Posterior vena cava (tissue), 2 donors: ENCODE measurements around the gene DNAH6. TPM values are rescaled to one million over a fixed set of nuclear protein-coding genes. Genes with fewer than 3 reads are reported as not detected.
"Not testable (repeated sequence)": the region's sequence is repeated elsewhere in the genome, so short reads cannot be mapped to it uniquely, and the experiment has no call there.

Source experiments
- DNase-seq: peaks from one replicate; pipeline ENCODE4 v3.0.0-alpha.2; 2020; ENCODE audit warnings: low spot score
- intact Hi-C, 2 donors: fragments of 100-400 bp; cut with DNase I; formaldehyde crosslinking; loops; one replicate each; pipeline versions ENCODE4 v1.14.1 to v1.14.2; 2022 to 2023
- total RNA-seq, 2 donors: library from RNA; stranded (reverse); fragmentation: NEBNext Ultra II Directional; extraction: Animal tissue kit (Norgen Biotek cat#: 25700); gene quantifications; one replicate each; pipeline ENCODE4 v1.2.1, GENCODE V29; 2021
- donor health status: DM: yes; HTN: yes; CAD: no.
- donor health status: DM: yes; HTN: yes; CAD: no.

DNAH6 gene
- total RNA-seq, 2 donors from 2014 or later: 0.24 to 0.46 TPM

GRCh38 chr2:84494070-84494469, 22.2 kb upstream of the DNAH6 start:
- intact Hi-C loops: loop anchor here in 1 of 2 donors (10.0 kb wide), 1 partner anchor 391 kb away; the partner anchor contains the start of gene TRABD2A

DNA sequence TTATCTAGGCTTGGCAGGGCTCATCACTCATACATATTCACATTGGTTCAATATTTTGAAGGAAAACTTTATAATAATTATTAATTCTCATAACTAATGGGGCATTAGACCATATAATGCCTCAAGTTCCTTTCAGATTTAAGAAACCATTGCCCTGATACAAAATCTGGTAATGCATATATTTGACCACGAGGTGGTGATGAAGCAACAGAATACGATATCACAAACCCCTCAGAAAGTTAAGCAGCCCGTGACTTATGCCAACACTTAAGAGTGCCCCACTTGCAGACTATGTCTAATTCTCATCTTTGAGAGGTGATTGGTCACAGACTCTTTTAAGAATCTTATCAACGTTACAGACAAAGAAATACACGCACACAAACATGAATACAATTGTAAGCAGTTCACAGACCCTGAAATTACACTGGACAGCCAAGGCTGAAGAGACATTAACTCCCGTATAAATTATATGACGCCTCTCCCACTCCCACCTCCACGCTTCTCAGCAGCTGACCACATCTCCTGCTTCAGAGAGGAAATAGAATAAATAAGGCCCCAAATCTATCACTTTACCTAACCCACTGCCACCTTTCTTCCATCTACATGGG, 20.7 kb upstream of the DNAH6 start:
- no peak for DNase-seq
- intact Hi-C loops: loop anchor here in 1 of 2 donors (10.0 kb wide), 1 partner anchor 389 kb away; the partner anchor contains the start of gene TRABD2A

More at GRCh38 chr2:84494070-84494469, 22.2 kb upstream of the DNAH6 start:
- DNase-seq: no peak

DNA sequence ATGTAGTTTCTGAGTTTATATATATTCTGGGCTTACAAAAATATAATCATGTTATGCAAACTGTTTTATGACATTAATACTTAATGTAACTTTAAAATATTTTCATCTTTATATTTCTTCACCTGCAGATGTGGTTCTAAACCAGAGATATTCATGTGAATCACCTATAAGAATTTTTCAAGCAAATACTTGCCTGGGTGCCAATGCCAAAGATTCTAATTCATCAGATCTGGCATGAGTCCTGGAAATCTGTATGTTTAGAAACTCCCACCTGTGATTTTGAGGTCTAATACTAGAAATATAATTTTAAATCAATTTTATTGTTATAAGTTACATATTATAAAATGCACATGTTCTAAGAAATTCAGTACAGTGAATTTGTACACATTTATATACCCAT, 19.9 kb upstream of the DNAH6 start:
- intact Hi-C loops: loop anchor here in 1 of 2 donors (10.0 kb wide), 1 partner anchor 388 kb away; the partner anchor contains the start of gene TRABD2A

GRCh38 chr2:84497285-84497684, 19.0 kb upstream of the DNAH6 start:
- intact Hi-C loops: loop anchor here in 1 of 2 donors (10.0 kb wide), 1 partner anchor 388 kb away; the partner anchor contains the start of gene TRABD2A
- DNase-seq: no peak

More for the DNA sequence above, 19.9 kb upstream of the DNAH6 start:
- DNase-seq: no peak

- intact Hi-C loops: loop anchor here in 1 of 2 donors (10.0 kb wide), 1 partner anchor 387 kb away; the partner anchor contains the start of gene TRABD2A
- no peak for DNase-seq
These were observed 18.0 kb upstream of the DNAH6 start for GRCh38 chr2:84498150-84498799.

GRCh38 chr2:84511024-84511423, 5.3 kb upstream of the DNAH6 start:
- not testable (repeated sequence) for DNase-seq

GRCh38 chr2:84515788-84516187, 510 bp upstream of the DNAH6 start:
- intact Hi-C loops: no loop called here
- no peak for DNase-seq

More at GRCh38 chr2:84511024-84511423, 5.3 kb upstream of the DNAH6 start:
- intact Hi-C loops: not testable (repeated sequence)

- intact Hi-C loops: no loop called here
- no peak for DNase-seq
These were observed 3.1 kb downstream of the DNAH6 start for GRCh38 chr2:84519332-84519957.

GRCh38 chr2:84526562-84526961, 10.3 kb downstream of the DNAH6 start:
- DNase-seq: no peak
- intact Hi-C loops: no loop called here

GRCh38 chr2:84527137-84528129, 11.1 kb downstream of the DNAH6 start:
- no peak for DNase-seq
- intact Hi-C loops: no loop called here

DNA sequence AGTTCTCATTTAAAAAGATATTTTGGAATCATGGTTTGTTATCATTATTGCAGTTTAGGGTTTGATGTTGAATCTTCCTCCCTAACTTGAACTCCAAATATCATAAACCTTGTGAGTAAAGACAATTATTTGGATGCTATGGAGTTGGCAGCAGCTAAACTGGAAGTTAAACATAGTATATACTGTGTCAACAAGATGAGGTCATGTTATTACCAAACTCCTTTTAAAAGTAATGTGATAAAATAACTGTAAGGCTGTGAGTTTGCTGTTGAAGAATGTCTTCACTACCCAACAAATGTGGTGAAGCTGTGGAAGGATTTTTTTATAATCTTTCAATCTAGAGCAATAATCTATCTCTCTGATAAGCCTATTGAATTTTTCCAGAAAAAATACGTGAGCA, 16.0 kb downstream of the DNAH6 start:
- DNase-seq: no peak
- intact Hi-C loops: no loop called here

DNA sequence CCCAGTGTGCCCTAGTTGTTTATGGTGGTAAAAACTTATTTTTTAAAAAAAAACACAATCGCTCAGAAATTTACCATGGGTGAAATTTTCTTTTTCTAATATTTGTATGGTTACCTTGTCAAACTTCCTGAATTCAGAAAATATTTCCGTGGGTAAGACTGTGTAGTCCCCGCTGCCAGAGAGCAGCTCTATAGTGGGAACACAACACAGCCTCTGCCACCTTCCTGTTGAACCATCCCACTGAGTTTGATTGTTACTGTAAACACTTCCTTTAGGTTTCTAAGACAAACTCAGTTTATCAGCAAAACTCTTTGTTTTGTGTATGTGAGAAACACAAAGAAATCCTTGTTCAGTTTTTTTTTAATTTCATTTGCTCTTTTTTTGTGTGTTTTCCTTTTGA, 17.9 kb downstream of the DNAH6 start:
- intact Hi-C loops: no loop called here
- DNase-seq: no peak

DNA sequence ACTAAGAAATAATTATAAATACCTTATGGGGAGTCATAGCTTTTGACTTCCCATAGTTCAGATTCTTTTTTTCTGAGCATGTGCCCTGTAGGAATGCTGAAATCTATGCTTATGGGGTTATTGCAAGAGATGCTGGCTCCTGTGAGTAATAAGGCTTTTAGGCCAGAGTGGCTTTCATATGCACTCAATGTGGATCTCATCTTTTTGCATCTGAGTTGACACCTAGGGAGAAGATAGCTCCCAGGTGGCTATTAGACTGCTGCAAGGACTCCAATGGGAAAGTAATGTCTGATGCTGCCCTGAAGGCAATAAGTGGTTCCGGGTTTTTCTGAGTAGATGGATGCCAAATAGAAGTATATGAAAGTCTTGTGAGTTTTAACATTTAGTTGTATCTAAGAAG, 21.0 kb downstream of the DNAH6 start:
- intact Hi-C loops: no loop called here
- no peak for DNase-seq

DNA sequence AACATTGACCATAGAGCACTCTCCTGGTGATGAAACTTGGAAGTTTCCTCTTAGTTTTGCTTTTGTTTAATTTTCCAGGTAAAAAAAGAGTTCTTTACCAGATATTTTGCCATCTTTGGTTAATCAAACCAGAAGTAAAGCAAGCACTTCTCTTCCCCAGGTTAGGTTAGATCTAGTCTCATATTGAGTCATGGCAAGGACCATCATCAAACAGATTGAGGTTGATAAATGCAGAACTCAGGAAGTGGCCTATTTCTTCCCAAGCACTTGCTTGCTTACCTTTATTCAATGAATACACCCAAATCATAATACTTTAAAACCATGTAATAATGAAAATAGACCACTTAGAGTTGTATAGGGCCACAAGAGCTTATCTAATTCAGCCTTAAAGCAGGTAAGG, 23.4 kb downstream of the DNAH6 start:
- DNase-seq: no peak
- intact Hi-C loops: no loop called here

GRCh38 chr2:84545005-84545404, 28.7 kb downstream of the DNAH6 start:
- DNase-seq: no peak
- intact Hi-C loops: no loop called here

DNA sequence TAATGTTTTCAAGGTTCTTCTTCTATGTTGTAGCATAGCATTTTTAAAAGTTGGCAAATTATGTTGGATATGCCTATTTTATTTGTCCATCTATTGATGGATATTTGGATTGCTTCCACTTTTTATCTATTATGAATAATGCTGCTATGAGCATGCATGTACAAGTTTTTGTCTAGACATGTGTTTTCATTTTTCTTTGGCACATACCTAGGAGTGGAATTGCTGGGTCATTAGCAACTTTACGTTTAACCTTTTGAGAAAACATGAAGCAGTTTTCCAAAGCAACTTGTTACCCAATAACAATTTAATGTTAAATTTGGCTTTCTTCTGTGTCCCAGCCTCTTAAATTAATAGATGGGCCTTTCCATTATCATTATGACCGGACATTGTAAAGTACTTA, 30.3 kb downstream of the DNAH6 start:
- intact Hi-C loops: no loop called here
- no peak for DNase-seq

DNA sequence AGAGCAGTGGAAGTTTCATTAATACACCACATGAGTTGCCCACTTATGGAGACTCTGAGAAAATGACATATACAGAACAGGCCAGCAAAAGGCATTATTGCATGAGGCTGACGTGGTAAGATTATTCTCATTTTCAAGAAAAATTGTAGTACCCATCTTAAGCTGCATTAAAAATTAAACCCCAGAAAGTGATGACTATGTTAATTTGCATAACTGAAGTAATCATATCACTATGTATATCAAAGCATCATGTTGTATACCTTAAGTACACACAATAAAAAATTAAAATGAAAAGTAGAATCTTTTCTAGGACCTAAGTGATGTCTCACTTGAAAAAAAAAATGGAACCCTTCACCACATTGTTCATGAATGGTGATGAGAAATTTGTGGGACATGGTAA, 32.0 kb downstream of the DNAH6 start:
- intact Hi-C loops: no loop called here

DNA sequence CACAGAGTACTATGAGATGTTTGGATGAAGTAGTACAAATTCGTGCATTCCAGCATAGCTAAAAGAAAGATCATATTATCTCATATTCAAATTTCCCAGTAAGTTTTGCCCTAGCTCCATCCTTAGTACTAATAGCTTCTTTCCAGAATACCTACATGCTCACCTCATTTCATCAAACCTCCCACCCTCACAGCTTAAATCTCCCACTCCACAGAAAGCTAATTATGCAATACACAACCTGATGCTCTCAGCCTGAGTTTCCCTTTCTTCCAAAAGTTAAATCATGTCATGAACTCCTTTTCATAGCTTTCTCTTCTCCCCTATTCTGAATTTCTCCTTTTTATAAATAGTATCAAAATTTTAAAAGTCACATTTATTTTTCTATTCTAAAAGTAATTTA, 34.6 kb downstream of the DNAH6 start:
- DNase-seq: no peak
- intact Hi-C loops: no loop called here

More for the DNA sequence above, 32.0 kb downstream of the DNAH6 start:
- no peak for DNase-seq

DNA sequence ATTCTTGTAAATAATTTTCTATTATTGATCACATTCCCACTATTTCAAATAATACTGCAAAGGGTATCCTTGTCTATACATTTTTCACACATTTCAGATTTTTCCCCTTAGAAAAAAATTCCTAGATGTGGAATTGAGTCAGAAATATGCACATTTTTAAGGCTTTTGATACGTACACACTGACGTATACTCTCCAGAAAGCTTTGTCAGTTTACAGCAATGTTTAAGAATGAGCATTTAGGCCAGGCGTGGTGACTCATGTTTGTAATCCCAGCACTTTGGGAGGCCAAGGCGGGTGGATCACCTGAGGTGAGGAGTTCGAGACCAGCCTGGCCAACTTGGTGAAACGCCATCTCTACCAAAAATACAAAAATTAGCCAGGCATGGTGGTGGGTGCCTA, 35.2 kb downstream of the DNAH6 start:
- DNase-seq, intact Hi-C loops: not testable (repeated sequence)
